K562 (cell line): ENCODE results near the gene SLC9A3. TPM values are rescaled to one million over a fixed set of nuclear protein-coding genes. Genes with fewer than 3 reads are reported as not detected.
A peak's percentile ranks its signal among the peaks of the same experiment; 100 is the strongest.

Experiments
- ADNP ChIP-seq: fragments of 200-800 bp; sonication (Bioruptor generic); IDR thresholded peaks from 2 replicates; pipeline ENCODE4 v1.6.1; 2016; ENCODE audit warnings: missing genetic modification characterization, missing compliant biosample characterization
- ATF1 ChIP-seq, 2 experiments: fragments of 450-650 bp in 1 of 2; IDR thresholded peaks; 2 replicates each; pipeline ENCODE4 v1.6.1; 2016; ENCODE audit warnings: missing compliant biosample characterization in 1 of 2, missing genetic modification characterization in 1 of 2
- ETV6 ChIP-seq, 3 experiments: fragments of 150-350 bp in 1 of 3; sonication (generic) in 1 of 3; formaldehyde crosslinking in 1 of 3; IDR thresholded peaks; 2 replicates each; pipeline versions ENCODE4 v1.6.1 to v1.8.0; 2014 to 2022; ENCODE audit warnings: borderline replicate concordance in 2 of 3, low read depth in 2 of 3, antibody characterized with exemption in 1 of 3, low read length in 1 of 3, mild to moderate bottlenecking in 1 of 3, missing genetic modification reagents in 1 of 3
- HIVEP1 ChIP-seq: fragments of 250-450 bp; sonication (Bioruptor Pico); IDR thresholded peaks from 2 replicates; pipeline ENCODE4 v1.4.0; 2020; ENCODE audit warnings: mild to moderate bottlenecking
- MAFG ChIP-seq: fragments of 450-650 bp; conservative IDR thresholded peaks from 2 replicates; pipeline ENCODE4 v1.6.1; 2016; ENCODE audit warnings: missing genetic modification characterization, missing compliant biosample characterization
- NKRF ChIP-seq: fragments of 450-650 bp; IDR thresholded peaks from 2 replicates; pipeline ENCODE4 v1.6.1; 2016; ENCODE audit warnings: borderline replicate concordance
- NR3C1 ChIP-seq: sonication (generic); formaldehyde crosslinking; IDR thresholded peaks from 2 replicates; pipeline ENCODE4 v1.8.1; 2022; ENCODE audit warnings: missing genetic modification reagents
- NRF1 ChIP-seq, 2 experiments: fragments of 450-650 bp; IDR thresholded peaks in 1 of 2; conservative IDR thresholded peaks in 1 of 2; 2 replicates each; pipeline ENCODE4 v1.6.1; 2014; ENCODE audit warnings: mild to moderate bottlenecking in 2 of 2
- REST ChIP-seq, 2 experiments: fragments of 450-650 bp; formaldehyde crosslinking in 1 of 2; IDR thresholded peaks; 2 replicates each; pipeline versions ENCODE4 v1.4.0 to v1.6.1; 2014 to 2020; ENCODE audit warnings: mild to moderate bottlenecking in 2 of 2, borderline replicate concordance in 1 of 2, low read depth in 1 of 2
- SRSF3 ChIP-seq: fragments of 200-400 bp; formaldehyde crosslinking; IDR thresholded peaks from 2 replicates; pipeline ENCODE4 v1.6.1; 2016; ENCODE audit warnings: mild to moderate bottlenecking, low read length, moderate library complexity; ENCODE audit not compliant: insufficient read depth
- TBL1XR1 ChIP-seq, 2 experiments: IDR thresholded peaks; 2 replicates each; pipeline ENCODE4 v1.6.1; 2012; ENCODE audit warnings: improper control_type of control experiment in 2 of 2, low read length in 2 of 2, mild to moderate bottlenecking in 1 of 2
- TGIF2 ChIP-seq: sonication (generic); formaldehyde crosslinking; IDR thresholded peaks from 2 replicates; pipeline ENCODE4 v1.8.1; 2022; ENCODE audit warnings: mild to moderate bottlenecking, missing genetic modification reagents, moderate library complexity
- WHSC1 ChIP-seq: IDR thresholded peaks from one replicate; pipeline ENCODE4 v1.6.1; 2012; ENCODE audit warnings: low read length, control low read depth, inconsistent platforms
- ZKSCAN8 ChIP-seq: fragments of 200-800 bp; sonication (Bioruptor generic); IDR thresholded peaks from 2 replicates; pipeline ENCODE4 v1.6.1; 2016; ENCODE audit warnings: missing genetic modification characterization, missing compliant biosample characterization
- ZNF140 ChIP-seq: fragments of 250-450 bp; sonication (Bioruptor Pico); IDR thresholded peaks from 2 replicates; pipeline ENCODE4 v1.8.0; 2021; ENCODE audit warnings: moderate library complexity, mild to moderate bottlenecking, inconsistent platforms
- ZNF184 ChIP-seq: sonication (generic); formaldehyde crosslinking; IDR thresholded peaks from 2 replicates; pipeline ENCODE4 v1.5.0; 2020; ENCODE audit warnings: missing genetic modification reagents
- polyA plus RNA-seq, 8 experiments: library from polyadenylated mRNA; depleted of rRNA in 4 of 8; stranded (reverse) in 5 of 8; unstranded in 3 of 8; fragments of >200 nt; fragmentation: Nextera tagmentation in 2 of 8; fragmentation: Illumina TruSeq in 1 of 8; extraction: Ambion mirVana in 2 of 8; extraction: Trizol in 1 of 8; gene quantifications; 2 replicates each; pipeline versions ENCODE4 v1.2.1 to v1.2.3, GENCODE V29; 2011 to 2014; ENCODE audit warnings: inconsistent platforms in 1 of 8, missing spikeins in 1 of 8
- total RNA-seq, 7 experiments: library from RNA; depleted of rRNA in 6 of 7; stranded (reverse); fragments of >200 nt in 6 of 7; fragmentation: Illumina TruSeq in 2 of 7; extraction: Trizol in 2 of 7; gene quantifications; 2 replicates each; pipeline versions ENCODE4 v1.2.1 to v1.2.3, GENCODE V29; 2011 to 2021; ENCODE audit warnings: low replicate concordance in 1 of 7

The SLC9A3 gene
- total and polyA plus RNA-seq, 9 of the 15 experiments (the other 6 are each of a cell fraction or from before 2014, with no cell fraction given) = 1.5 to 5.8 (median 3.7) TPM; not detected in 2

- TF ChIP-seq HIVEP1 (CRISPR knock-in tag) (no peak), NRF1 (conservative IDR thresholded peaks at IDR 0.05 in 1 of 2, IDR thresholded peaks at IDR 0.05 in 1 of 2) (peak; percentile 90 to 91), TBL1XR1 (IDR thresholded peaks at IDR 0.05; ENCODE audit: low read length in 2 of 2) (no peak), ATF1 (CRISPR knock-in tag; IDR thresholded peaks at IDR 0.05) (no peak), ATF1 (tag; IDR thresholded peaks at IDR 0.05) (peak; percentile 72), TGIF2 (CRISPR knock-in tag) (no peak), MAFG (no peak), NKRF (no peak), ETV6 (IDR thresholded peaks at IDR 0.05; ENCODE audit: borderline replicate concordance in 1 of 2, low read depth in 2 of 2, low read length in 1 of 2) (no peak), ETV6 (CRISPR knock-in tag; IDR thresholded peaks at IDR 0.05; ENCODE audit: borderline replicate concordance) (peak; percentile 72; the same call in 1 of the 2 replicates), SRSF3 (no peak), NR3C1 (CRISPR knock-in tag) (peak; percentile 87; the same call in 1 of the 2 replicates), REST (IDR thresholded peaks at IDR 0.05; ENCODE audit: borderline replicate concordance) (no peak), REST (CRISPR knock-in tag; IDR thresholded peaks at IDR 0.05; ENCODE audit: low read depth) (no peak), ADNP (tag) (no peak), ZNF140 (CRISPR knock-in tag) (no peak), WHSC1 (no peak), ZNF184 (CRISPR knock-in tag) (no peak), ZKSCAN8 (CRISPR knock-in tag) (no peak)
Observed at GRCh38 chr5:472656-473550, 51.3 kb downstream of the SLC9A3 start (continued).
